Activated CD8-positive, alpha-beta memory T cell treated with anti-CD3 and anti-CD28 coated beads for 36 hours (primary cell): ENCODE results near the gene PRKAB1. TPM values are rescaled to one million over a fixed set of nuclear protein-coding genes. Genes with fewer than 3 reads are reported as not detected.

Experiments used
- CTCF ChIA-PET: fragments of 350-600 bp; sonication (Branson Sonifier 250); formaldehyde crosslinking; loops from one replicate; lab custom pipeline; 2021; ENCODE audit warnings: antibody characterized with exemption; lab: Charles Lee
- POLR2A ChIA-PET: fragments of 350-600 bp; sonication (Branson Sonifier 250); formaldehyde crosslinking; loops from one replicate; lab custom pipeline; 2021; ENCODE audit warnings: antibody characterized with exemption; lab: Charles Lee
- total RNA-seq, 2 experiments: library from RNA; stranded (reverse); gene quantifications; one replicate each; pipeline ENCODE4 v1.2.3, GENCODE V29; 2021

Gene PRKAB1
- total RNA-seq, 2 experiments from 2014 or later: 22.3 to 25.7 TPM

GRCh38 chr12:119659289-119659897 lies 8.5 kb upstream of the PRKAB1 start:
- CTCF ChIA-PET: no interaction called here
- POLR2A ChIA-PET: interaction anchor here (0.6 kb wide), 1 partner anchor 1642 kb away, joined by 3 read pairs; no protein-coding TSS in a partner anchor

DNA sequence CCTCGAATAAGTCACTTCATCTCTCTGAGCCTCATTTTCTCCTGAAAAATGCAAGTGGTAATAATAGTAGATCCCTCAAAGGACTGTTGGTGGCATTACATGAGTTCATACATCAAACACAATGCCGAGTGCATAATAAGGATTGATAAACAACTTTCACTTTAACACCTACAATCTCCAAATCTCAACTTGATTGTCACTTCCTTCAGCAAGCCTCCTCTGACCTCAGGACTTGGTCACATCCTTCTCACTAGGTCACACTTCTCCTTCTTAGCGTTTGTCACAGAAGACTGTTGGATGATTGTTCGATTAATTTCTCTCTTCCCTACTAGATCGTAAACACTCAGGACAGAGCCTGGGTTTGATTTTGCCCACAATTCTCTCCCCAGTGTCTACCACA lies 7.9 kb upstream of the PRKAB1 start:
- CTCF ChIA-PET: no interaction called here
- POLR2A ChIA-PET: no interaction called here

- CTCF ChIA-PET: no interaction called here
These were observed 6.1 kb upstream of the PRKAB1 start for GRCh38 chr12:119661882-119662281.

DNA sequence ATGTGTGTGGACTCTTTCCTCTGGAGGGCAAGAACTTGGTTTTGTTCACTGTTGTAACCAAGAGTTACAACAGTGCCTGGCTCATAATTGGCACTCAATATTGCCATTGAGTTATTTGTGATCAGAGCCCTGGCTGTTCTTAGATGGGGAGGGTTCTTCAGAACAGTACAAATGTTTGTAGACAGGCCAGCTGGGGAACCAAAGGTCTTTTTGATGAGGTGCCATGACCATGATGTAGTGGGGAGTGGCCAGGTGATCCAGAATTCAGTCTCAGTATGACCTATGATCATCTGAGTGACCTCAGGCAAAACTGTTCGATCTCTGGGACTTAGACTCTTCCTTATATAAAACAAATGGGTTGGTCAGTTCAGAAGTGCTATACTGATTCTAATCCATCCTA lies 3.3 kb upstream of the PRKAB1 start:
- ChIA-PET CTCF (no interaction called here), POLR2A (interaction anchor here (0.6 kb wide), 1 partner anchor 326 kb away, joined by 3 read pairs; no protein-coding TSS in a partner anchor)

More at GRCh38 chr12:119661882-119662281, 6.1 kb upstream of the PRKAB1 start:
- POLR2A ChIA-PET: no interaction called here

DNA sequence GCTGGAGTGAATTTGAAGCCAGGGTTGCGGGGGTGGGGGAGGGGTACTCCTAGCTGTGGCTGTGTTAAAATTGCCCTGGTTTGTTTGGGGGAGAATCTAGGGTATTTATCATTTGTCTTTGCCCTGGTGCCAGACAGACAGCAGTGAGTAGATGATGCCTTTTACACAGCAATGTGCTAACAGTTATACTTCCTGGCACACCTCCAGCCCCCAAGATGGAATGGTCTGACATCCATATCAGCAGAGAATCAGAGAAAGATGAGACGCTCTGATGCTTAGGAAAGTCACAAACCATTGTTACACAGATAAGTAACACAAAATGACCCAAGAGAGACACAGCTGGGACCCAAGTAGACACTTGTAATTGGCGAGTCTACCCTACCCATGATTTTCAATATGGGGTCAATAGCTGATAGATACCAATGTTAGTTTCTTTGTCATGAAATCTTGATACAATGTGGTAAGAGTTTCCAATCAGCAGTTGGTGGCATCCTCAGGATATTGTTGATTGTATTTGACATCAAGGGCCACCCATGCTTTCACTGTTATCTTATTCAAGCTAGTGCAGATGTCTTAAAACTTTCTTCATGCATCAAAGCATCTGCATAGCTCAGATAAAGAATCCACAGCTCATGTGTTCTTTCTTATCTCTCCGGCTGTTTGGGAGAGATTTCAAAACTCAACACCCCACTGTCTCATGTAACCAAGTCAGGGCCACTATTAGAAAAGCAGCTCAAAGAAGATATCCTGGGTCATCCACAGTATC lies 2.6 kb upstream of the PRKAB1 start:
- ChIA-PET CTCF (interaction anchor here (0.8 kb wide), 1 partner anchor 16 kb away, joined by 3 read pairs; no protein-coding TSS in a partner anchor), POLR2A (interaction anchor here (0.6 kb wide), 1 partner anchor 325 kb away, joined by 3 read pairs; no protein-coding TSS in a partner anchor)

DNA sequence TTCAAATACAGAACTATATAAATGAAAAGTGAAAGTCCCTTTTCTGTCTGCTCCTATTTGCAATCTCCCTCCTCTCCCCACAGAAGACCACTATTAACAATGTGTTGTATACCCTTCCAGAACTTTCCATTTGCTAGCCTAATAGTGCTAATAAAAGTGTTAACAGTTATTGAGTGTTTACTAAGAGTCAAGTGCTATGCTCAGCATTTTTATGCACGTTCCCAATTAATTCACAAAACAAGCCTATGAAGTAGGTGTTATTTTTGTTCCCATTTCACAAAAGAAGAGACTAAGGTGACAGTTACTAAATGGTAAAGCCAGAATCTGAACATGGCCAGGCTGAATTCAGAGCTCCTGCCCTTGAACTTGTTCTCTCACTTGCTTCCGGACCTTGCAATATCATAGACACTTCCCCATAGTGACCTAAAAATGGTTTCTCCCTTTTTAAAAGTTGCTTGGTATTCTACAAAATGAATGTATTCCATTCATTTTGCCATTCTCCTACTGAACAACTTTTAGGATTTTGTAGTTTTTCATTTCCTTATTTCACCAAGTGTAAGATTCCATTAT lies 1.6 kb upstream of the PRKAB1 start:
- ChIA-PET CTCF (no interaction called here), POLR2A (no interaction called here)

- ChIA-PET POLR2A (interaction anchor here (1.6 kb wide), 1 partner anchor 15 kb away, joined by 4 read pairs; no protein-coding TSS in a partner anchor), CTCF (interaction anchor here (0.6 to 1.4 kb wide), 4 partner anchors 9 to 235 kb away, joined by 4 to 6 read pairs (median 4); no protein-coding TSS in a partner anchor)
These were observed 895 bp upstream of the PRKAB1 start for GRCh38 chr12:119666900-119667576.

DNA sequence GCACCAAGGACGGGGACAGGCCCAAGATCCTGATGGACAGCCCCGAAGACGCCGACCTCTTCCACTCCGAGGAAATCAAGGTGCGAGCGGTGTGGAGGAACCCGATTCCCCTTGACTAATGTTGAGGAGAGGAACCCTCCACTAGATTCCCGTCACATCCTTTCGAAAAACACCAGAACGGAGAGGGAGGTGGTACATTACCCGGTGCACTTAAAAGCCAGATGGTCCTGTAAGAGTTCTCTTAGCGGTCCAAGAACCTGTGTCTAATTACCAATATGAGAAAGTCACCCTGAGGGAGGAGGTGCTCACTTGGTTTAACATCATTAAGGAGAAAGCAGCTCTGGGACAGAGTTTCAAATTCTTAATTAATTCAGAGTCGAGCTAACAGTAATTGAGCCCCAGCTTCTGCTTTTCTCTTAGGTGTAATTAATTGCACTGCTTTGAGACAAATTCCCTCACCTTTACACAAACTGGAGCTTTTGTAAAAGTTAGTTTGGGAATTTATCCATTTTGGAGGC lies 450 bp downstream of the PRKAB1 start:
- ChIA-PET CTCF (interaction anchor here (1.1 to 1.4 kb wide), 3 partner anchors 9 to 13 kb away, joined by 4 to 6 read pairs (median 4); no protein-coding TSS in a partner anchor), POLR2A (interaction anchor here (0.5 to 1.6 kb wide), 2 partner anchors 14 to 1576 kb away, joined by 4 to 6 read pairs; no protein-coding TSS in a partner anchor)

DNA sequence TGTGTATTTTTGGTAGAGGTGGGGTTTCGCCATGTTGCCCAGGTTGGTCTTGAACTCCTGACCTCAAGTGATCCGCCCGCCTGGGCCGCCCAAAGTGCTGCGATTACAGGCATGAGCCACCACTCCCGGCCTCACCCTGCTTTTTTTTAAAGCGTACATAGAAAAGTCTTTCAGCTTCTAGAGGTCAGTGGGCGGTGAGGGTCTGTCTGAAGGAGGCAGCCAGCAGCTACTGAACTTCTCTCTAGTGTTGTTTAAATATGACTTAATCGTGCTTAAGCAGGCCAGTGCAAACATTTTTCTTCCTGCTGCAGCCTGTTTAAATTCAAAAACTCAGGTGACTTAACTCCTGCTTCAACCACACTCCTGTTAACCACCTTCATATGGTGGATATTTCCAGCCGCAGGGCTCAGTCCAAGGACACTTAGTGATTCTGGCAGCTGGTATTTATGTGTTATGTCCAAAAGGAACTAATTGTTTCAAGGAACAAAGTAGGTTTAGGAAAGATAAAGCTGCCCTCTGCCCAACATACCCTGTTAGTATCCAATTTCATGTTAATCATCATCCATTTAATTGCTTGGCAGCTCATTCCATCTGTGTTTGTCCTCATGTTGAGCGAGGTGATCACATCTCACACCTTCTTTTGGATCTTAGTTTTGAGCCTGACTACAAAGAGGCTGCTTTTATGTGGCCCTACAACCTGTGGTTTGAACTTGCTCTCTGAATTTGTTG lies 2.0 kb downstream of the PRKAB1 start:
- POLR2A ChIA-PET: no interaction called here
- CTCF ChIA-PET: no interaction called here

GRCh38 chr12:119671070-119671469 lies 3.1 kb downstream of the PRKAB1 start:
- CTCF ChIA-PET: no interaction called here
- POLR2A ChIA-PET: no interaction called here

DNA sequence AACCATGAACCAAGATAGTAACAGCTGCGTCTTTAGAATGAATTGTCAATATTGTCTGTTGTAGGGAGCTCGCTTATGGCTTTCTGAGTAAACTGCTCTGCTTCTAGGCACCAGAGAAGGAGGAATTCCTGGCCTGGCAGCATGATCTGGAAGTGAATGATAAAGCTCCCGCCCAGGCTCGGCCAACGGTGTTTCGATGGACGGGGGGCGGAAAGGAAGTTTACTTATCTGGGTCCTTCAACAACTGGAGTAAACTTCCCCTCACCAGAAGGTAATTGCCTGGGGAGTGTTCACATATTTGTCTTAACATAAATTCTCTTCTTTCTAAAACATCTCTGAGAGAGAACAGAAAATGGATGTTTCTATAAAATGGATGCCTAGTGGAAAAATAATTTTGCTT lies 4.3 kb downstream of the PRKAB1 start:
- ChIA-PET CTCF (no interaction called here), POLR2A (no interaction called here)

DNA sequence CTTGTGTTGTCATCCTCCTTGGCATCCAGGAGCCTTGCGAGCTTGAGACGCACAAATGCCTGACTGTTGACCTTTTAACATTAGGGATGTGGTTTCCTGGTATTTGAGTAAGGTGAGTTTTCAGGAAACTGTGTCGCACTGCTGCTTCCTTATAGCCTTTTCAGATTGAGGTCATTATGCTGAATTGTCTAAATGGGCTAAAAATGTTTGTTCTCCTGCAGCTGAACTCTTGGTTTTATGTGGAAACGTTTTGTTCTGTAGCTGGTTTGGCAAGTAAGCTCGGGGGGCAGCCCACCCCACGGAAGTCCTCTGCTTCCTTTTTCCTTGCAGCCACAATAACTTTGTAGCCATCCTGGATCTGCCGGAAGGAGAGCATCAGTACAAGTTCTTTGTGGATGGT lies 5.7 kb downstream of the PRKAB1 start:
- ChIA-PET CTCF (no interaction called here), POLR2A (no interaction called here)

GRCh38 chr12:119674560-119674959 lies 6.6 kb downstream of the PRKAB1 start:
- ChIA-PET CTCF (interaction anchor here (0.6 kb wide), 1 partner anchor 14 kb away, joined by 3 read pairs; no protein-coding TSS in a partner anchor), POLR2A (no interaction called here)

DNA sequence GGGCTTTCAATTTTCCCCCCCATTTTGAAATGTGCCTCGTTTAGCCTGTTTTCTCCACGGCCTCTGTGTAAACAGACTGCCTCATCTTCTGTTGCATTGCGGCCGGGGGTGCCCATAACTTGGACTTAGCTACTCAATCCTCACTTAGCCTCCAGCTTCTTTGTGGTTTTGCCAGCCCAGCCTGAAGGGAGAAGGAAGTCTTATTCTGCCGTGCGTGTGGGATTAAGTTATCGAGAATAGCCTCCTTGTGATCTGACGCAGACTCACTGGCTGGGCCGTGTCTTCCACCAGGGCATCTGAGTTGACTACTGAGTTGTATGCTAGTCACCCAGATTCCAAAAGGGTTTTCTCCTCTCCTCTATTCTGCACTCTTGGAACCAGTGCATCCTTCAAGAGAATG lies 8.1 kb downstream of the PRKAB1 start:
- ChIA-PET CTCF (interaction anchor here (1.8 kb wide), 1 partner anchor 8 kb away, joined by 4 read pairs; the partner anchor contains the start of gene PRKAB1), POLR2A (no interaction called here)

GRCh38 chr12:119676573-119676972 lies 8.6 kb downstream of the PRKAB1 start:
- POLR2A ChIA-PET: no interaction called here

GRCh38 chr12:119678459-119678858 lies 10.5 kb downstream of the PRKAB1 start:
- ChIA-PET POLR2A (no interaction called here), CTCF (no interaction called here)

More at GRCh38 chr12:119676573-119676972, 8.6 kb downstream of the PRKAB1 start:
- CTCF ChIA-PET: interaction anchor here (1.8 kb wide), 1 partner anchor 8 kb away, joined by 4 read pairs; the partner anchor contains the start of gene PRKAB1

DNA sequence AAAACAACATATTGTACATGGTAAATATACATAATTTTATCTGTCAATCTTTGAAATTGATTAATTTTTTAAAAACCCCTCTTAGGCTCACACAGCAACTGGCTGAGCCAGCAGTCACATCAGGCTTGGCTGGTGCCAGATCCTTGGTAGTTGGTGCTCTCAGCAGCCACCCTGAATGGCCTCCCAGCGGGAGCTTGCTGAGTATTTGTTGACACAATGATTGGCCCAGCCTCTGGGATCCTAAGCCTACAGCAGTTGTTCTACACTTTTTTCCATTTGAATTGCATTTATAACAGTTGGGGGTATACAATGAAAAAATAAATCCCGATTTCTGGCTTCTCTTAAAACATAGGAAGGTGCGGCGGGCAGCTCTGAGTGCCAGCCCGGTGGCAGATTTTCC lies 11.1 kb downstream of the PRKAB1 start:
- CTCF ChIA-PET: no interaction called here
- POLR2A ChIA-PET: no interaction called here

- ChIA-PET CTCF (no interaction called here), POLR2A (no interaction called here)
These were observed 11.6 kb downstream of the PRKAB1 start for GRCh38 chr12:119679490-119679889.
